Thymus (tissue), 11 donors: ENCODE measurements around the gene MXD4. TPM values are rescaled to one million over a fixed set of nuclear protein-coding genes. Genes with fewer than 3 reads are reported as not detected.

Experiments used
- DNase-seq, 9 donors: peaks; one replicate each; pipeline ENCODE4 v3.0.0-alpha.2; 2013; ENCODE audit warnings: low spot score in 9 of 9, low read depth in 6 of 9, missing footprints in 1 of 9
- H3K27ac ChIP-seq, 2 donors: one replicate each; pipeline ENCODE4 v1.5.1; 2013; ENCODE audit warnings: control low read depth in 1 of 2, low read depth in 1 of 2, low read length in 1 of 2, mild to moderate bottlenecking in 1 of 2, moderate library complexity in 1 of 2
- H3K27me3 ChIP-seq, 2 donors: one replicate each; pipeline ENCODE4 v1.5.1; 2013; ENCODE audit warnings: low read length in 1 of 2; ENCODE audit not compliant: control insufficient read depth in 2 of 2, insufficient read depth in 1 of 2
- H3K36me3 ChIP-seq, 2 donors: one replicate each; pipeline ENCODE4 v1.5.1; 2013; ENCODE audit warnings: low read length in 1 of 2, mild to moderate bottlenecking in 1 of 2, moderate library complexity in 1 of 2; ENCODE audit not compliant: control insufficient read depth in 2 of 2, insufficient read depth in 2 of 2
- H3K4me1 ChIP-seq, 2 donors: one replicate each; pipeline ENCODE4 v1.5.1; 2013; ENCODE audit warnings: low read length in 2 of 2; ENCODE audit not compliant: control insufficient read depth in 2 of 2, insufficient read depth in 2 of 2
- H3K4me3 ChIP-seq, 2 donors: one replicate each; pipeline ENCODE4 v1.5.1; 2013; ENCODE audit warnings: low read length in 2 of 2, control low read depth in 1 of 2, mild to moderate bottlenecking in 1 of 2
- H3K9me3 ChIP-seq, 2 donors: one replicate each; pipeline ENCODE4 v1.5.1; 2013; ENCODE audit warnings: low read length in 1 of 2, mild to moderate bottlenecking in 1 of 2; ENCODE audit not compliant: control insufficient read depth in 2 of 2, insufficient read depth in 1 of 2
- WGBS: extraction: QIAGEN DNeasy Blood & Tissue Kit; methylation state at CpG from one replicate; pipeline ENCODE4 v1.1.7; 2013; 5-methylcytosine and 5-hydroxymethylcytosine counted together
- polyA plus RNA-seq: library from polyadenylated mRNA; stranded (reverse); fragments of 200-250 nt; gene quantifications from one replicate; pipeline ENCODE4 v1.2.3, GENCODE V29; 2013
- total RNA-seq: library from RNA; stranded (reverse); fragments of 120-200 nt; gene quantifications from one replicate; pipeline ENCODE4 v1.2.4, GENCODE V29; 2013
- donor health status: healthy.

The MXD4 gene
- total and polyA plus RNA-seq, 2 donors: 47.5 to 72.7 TPM

DNA sequence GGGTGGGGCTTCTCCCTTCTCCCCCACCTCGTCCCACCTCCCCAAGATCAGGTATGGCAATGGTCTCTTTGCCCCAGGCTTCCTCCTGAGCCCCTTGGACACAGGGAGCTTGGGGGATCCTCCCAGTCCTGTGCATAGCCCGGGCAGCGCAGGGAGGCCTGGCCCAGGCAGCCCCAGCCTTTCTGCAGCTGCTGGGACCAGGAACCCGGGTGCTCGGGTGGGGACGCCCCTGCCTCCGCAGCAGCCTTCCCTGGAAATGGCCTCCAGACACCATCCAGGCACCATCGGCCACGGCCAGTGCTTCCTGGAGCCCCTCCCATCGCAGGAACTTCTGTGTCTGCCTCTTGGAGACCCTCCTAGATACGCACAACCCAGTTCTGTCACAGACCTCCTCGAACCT is 5.9 kb upstream of the MXD4 start:
- Histone ChIP-seq H3K27ac (no peak overlapping the region), H3K4me3 (no peak overlapping the region), H3K36me3 (no peaks in the 10 kb centered on the region), H3K27me3 (peaks cover 0 to 5% of the 10 kb centered on the region in 2 donors), H3K9me3 (no peaks in the 10 kb centered on the region), H3K4me1 (peaks cover 18 to 29% of the 10 kb centered on the region in 2 donors)
- WGBS: 95% methylated on average over 12 of the region's 12 CpGs
- no peak for DNase-seq

DNA sequence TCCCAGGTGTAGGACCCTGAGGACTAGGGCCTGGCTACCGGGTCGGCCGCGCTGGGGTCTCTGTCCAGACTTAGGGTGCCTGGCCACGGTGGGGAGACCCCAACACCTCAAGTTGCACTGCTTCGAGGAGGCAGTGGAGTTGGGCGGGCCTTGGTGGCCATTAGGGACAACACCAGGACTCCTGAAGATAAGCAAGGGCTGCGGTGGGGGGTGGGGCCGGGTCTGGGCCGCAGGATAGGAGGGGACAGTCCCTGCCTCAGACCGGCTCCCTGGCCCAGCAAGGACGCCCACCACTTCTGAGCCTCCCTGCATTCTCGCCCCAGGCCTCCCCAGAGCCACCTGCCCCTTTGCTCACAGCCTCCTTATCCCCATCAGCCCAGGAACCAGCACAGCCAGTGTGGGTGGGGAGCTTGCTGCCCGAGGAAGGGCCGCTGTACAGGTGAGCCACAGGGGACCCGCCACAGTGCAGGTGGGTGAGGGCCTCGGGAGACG is 5.5 kb upstream of the MXD4 start:
- H3K36me3 ChIP-seq: no peaks in the 10 kb centered on the region
- no peaks in the 10 kb centered on the region for H3K9me3 ChIP-seq
- no peak overlapping the region for H3K4me3 ChIP-seq
- 95% methylated on average over 18 of the region's 18 CpGs for WGBS
- H3K4me1 ChIP-seq: peaks cover 18 to 27% of the 10 kb centered on the region in 2 donors
- peaks cover 0 to 5% of the 10 kb centered on the region in 2 donors for H3K27me3 ChIP-seq
- no peak for DNase-seq
- no peak overlapping the region for H3K27ac ChIP-seq

DNA sequence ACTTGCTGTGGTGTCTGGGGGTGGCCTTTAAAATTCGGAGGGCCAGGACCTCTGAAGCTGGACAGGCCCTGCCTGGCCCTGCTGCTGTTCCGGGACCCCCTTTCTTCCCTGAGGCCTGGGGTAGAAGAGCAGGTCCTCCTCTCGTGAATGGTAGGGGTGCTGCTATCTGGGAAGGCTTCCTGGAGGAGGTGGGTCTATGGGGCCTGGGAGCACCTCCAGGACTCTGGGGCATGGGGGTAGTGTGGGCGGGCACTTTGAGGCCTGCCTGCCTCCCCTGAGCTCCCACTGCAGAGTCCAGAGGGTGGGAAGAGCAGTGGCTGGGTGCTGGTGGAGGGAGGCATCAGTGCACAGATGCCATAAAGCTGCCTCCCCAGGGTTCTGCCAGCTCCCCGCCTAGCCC is 4.9 kb upstream of the MXD4 start:
- Histone ChIP-seq H3K27me3 (peaks cover 0 to 5% of the 10 kb centered on the region in 2 donors), H3K36me3 (no peaks in the 10 kb centered on the region), H3K4me1 (peaks cover 18 to 27% of the 10 kb centered on the region in 2 donors), H3K4me3 (no peak overlapping the region), H3K27ac (no peak overlapping the region), H3K9me3 (no peaks in the 10 kb centered on the region)
- no peak for DNase-seq
- WGBS: 89% methylated on average over 5 of the region's 5 CpGs

GRCh38 chr4:2266181-2266580 is 4.3 kb upstream of the MXD4 start:
- no peak for DNase-seq
- no peaks in the 10 kb centered on the region for H3K9me3 ChIP-seq
- WGBS: 94% methylated on average over 8 of the region's 8 CpGs
- H3K36me3 ChIP-seq: no peaks in the 10 kb centered on the region
- H3K4me3 ChIP-seq: no peak overlapping the region
- no peak overlapping the region for H3K27ac ChIP-seq
- peaks cover 0 to 5% of the 10 kb centered on the region in 2 donors for H3K27me3 ChIP-seq
- H3K4me1 ChIP-seq: peaks cover 18 to 27% of the 10 kb centered on the region in 2 donors

- no peaks in the 10 kb centered on the region for H3K9me3 ChIP-seq
- H3K4me1 ChIP-seq: peaks cover 22 to 34% of the 10 kb centered on the region in 2 donors
- no peak overlapping the region for H3K27ac ChIP-seq
- H3K36me3 ChIP-seq: peaks cover 2% of the 10 kb centered on the region in 2 donors
- H3K4me3 ChIP-seq: no peak overlapping the region
- 96% methylated on average over 19 of the region's 19 CpGs for WGBS
- DNase-seq: no peak
- peaks cover 0 to 5% of the 10 kb centered on the region in 2 donors for H3K27me3 ChIP-seq
These were observed 3.5 kb upstream of the MXD4 start for GRCh38 chr4:2265113-2266110.

- H3K9me3 ChIP-seq: no peaks in the 10 kb centered on the region
- H3K4me1 ChIP-seq: peaks cover 28 to 43% of the 10 kb centered on the region in 2 donors
- H3K27me3 ChIP-seq: peaks cover 0 to 5% of the 10 kb centered on the region in 2 donors
- H3K27ac ChIP-seq: no peak overlapping the region
- WGBS: 94% methylated on average over 6 of the region's 6 CpGs
- H3K36me3 ChIP-seq: peaks cover 9 to 11% of the 10 kb centered on the region in 2 donors
- no peak overlapping the region for H3K4me3 ChIP-seq
- no peak for DNase-seq
These were observed 2.7 kb upstream of the MXD4 start for GRCh38 chr4:2264481-2265041.

DNA sequence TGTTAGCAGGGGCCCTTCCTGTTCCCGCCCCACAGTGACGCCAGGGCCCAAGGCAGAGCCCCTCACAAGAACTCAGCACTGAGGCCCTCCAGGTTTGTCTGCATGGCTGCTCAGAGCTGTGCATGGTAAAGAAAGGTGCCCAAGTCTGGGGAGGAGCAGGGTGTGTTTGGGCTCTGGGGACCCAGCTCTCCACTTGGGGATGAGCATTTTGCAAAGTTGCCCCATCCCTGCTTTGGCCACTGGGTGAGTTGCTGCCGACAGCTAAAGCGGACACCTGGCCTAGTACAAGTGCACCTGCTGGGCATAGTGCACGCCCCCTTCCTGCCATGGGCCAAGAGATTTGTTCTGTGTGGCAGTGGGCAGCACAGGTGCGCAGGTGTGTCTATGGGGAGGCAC is 2.0 kb upstream of the MXD4 start:
- DNase-seq: peak in 1 of 9 donors; percentile 54
- peaks cover 0 to 3% of the 10 kb centered on the region in 2 donors for H3K27me3 ChIP-seq
- peak overlapping the region in 1 of 2 donors; percentile 53 for H3K27ac ChIP-seq
- WGBS: 87% methylated on average over 6 of the region's 6 CpGs
- peaks cover 15 to 16% of the 10 kb centered on the region in 2 donors for H3K36me3 ChIP-seq
- H3K4me1 ChIP-seq: peaks cover 28 to 48% of the 10 kb centered on the region in 2 donors
- no peaks in the 10 kb centered on the region for H3K9me3 ChIP-seq
- no peak overlapping the region for H3K4me3 ChIP-seq

DNA sequence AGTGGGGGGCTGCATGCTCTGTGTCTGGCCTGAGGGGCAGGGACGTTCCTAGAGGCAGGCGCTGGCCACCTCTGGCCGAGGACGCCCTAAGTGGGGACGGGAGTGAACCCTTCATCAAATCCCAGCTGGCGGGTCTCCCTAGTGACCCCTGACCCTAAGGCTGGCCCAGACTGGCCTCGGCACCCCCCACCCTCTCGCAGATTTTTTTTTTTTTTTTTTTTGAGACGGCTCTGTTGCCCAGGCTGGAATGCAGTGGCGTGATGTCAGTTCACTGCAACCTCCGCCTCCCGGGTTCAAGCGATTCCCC is 988 bp upstream of the MXD4 start:
- WGBS: 68% methylated on average over 13 of the region's 13 CpGs
- peak overlapping the region; percentile 59 to 92 for H3K4me3 ChIP-seq
- peak overlapping the region; percentile 96 to 97 for H3K27ac ChIP-seq
- peaks cover 0 to 2% of the 10 kb centered on the region in 2 donors for H3K27me3 ChIP-seq
- DNase-seq: no peak
- no peaks in the 10 kb centered on the region for H3K9me3 ChIP-seq
- peaks cover 25 to 26% of the 10 kb centered on the region in 2 donors for H3K36me3 ChIP-seq
- H3K4me1 ChIP-seq: peaks cover 28 to 48% of the 10 kb centered on the region in 2 donors
